Activated CD8-positive, alpha-beta memory T cell treated with anti-CD3 and anti-CD28 coated beads for 48 hours (primary cell): ENCODE data around the gene ITIH2.
"Not testable (repeated sequence)": the region's sequence is repeated elsewhere in the genome, so short reads cannot be mapped to it uniquely, and the experiment has no call there.

Experiments used
- DNase-seq, 3 experiments: peaks; one replicate each; pipeline ENCODE4 v3.0.0-alpha.2; 2020; ENCODE audit warnings: low read depth in 2 of 3, low spot score in 2 of 3

The ITIH2 gene

DNA sequence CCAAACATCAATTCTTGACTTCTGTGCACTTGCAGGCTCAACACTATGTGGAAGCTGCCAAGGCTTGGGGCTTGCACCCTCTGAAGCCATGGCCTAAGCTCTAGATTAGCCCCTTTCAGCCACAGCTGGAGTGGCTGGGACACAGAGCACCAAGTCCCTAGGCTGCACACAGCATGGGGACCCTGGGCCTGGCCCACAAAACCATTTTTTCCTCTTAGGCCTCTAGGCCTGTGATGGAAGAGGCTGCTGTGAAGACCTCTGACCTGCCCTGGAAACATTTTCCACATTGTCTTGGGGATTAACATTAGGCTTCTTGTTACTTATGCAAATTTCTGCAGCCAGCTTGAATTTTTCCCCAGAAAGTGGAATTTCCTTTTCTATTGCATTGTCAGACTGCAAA, 10.7 kb upstream of the ITIH2 start:
- not testable (repeated sequence) for DNase-seq

DNA sequence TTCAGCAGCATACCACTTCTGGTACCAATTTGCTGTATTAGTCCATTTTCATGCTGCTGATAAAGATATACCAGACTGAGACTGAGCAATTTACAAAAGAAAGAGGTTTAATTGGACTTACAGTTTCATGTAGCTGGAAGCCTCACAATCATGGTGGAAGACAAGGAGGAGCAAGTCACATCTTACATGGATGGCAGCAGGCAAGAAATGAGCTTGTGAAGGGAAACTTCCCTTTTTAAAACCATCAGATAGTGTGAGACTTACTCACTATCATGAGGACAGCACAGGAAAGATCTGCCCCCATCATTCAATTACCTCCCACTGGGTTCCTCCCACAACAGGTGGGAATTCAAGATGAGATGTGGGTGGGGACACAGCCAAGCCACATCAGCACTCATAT, 9.9 kb upstream of the ITIH2 start:
- DNase-seq, result not testable (repeated sequence)

DNA sequence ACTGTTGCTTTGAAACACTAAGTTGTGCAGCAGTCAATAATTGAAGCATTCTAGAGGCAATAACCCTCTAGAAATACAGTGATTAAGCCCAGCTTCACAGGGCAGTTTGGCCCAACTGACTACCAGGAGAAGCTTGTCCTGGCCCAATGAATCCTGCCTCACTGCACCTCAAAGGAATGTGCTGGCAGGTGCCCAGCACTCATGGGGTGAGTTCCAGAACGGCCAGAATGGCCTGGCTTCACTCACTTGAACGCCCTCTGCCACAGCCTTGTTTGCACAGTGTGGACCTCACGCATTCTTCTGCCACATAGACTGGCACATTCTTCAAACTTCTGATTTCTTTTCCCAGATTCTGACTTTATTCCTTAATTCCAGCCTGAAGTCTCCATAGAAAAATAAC, 6.6 kb upstream of the ITIH2 start:
- DNase-seq, result no peak

DNA sequence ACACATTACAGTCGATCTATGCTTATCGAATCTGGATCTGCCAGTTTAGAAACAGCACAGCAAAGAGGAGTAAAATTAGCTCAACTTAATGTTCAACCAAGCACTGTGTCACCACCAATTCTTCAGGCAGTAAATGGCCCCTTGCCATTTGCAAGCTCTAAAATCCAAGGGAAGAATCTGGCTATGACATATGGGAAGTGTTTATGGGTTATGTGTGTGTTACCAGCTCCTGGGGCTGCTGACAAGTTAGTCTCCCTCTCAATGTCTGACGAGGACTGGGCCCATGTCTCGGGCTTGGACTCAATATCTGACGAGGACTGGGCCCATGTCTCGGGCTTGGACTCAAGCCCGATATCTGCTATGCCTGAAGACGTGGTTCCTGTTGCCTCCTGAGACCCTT, 5.7 kb upstream of the ITIH2 start:
- DNase-seq, result no peak

DNA sequence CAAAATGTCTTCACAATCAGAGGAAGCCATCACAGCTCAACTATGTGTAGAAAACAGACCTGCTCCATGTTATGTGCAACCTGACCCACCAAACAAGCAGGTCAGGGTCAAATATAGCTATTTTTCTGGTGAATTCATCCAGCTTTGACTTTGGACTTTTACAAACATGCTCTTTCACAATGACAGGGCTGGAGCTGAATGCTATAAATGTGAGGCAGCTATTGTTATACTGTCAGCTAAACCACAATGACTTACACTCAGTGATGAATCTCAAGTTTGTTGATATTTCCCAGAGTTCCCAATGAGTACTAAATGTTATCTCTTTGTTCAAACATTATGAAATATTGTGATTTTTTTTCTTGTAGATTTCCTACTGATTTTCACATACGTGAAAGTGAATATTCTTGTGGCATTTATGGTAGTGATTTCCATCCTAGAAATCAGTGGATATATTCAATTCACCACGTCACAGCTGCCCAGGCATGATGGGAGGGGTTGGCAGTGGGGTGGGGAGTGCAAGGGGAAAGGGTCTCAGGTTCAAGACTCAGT, 2.5 kb upstream of the ITIH2 start:
- DNase-seq, result no peak

DNA sequence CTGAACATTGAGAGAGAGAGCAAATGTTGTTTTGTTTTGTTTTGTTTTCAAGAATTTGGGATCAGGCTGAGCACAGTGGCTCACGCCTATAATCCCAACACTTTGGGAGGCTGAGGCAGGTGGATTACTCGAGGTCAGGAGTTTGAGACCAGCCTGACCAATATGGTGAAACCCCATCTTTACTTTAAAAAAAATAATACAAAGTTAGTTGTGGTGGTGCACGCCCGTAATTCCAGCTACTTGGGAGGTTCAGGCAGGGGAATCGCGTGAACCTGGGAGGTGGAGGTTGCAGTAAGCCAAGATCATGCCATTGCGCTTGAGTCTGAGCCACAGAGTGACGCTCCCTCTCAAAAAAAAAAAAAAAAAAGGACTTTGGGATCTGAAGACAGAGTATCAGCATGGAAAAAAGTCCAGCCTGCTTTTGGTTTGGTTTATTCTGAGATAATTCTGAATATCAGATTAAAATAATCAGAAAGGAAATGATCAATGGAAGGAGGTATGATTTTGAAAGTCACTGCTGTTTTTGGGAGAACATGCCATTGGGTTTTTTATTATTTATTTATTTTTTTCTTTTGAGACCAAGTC, 1.9 kb upstream of the ITIH2 start:
- no peak for DNase-seq

DNA sequence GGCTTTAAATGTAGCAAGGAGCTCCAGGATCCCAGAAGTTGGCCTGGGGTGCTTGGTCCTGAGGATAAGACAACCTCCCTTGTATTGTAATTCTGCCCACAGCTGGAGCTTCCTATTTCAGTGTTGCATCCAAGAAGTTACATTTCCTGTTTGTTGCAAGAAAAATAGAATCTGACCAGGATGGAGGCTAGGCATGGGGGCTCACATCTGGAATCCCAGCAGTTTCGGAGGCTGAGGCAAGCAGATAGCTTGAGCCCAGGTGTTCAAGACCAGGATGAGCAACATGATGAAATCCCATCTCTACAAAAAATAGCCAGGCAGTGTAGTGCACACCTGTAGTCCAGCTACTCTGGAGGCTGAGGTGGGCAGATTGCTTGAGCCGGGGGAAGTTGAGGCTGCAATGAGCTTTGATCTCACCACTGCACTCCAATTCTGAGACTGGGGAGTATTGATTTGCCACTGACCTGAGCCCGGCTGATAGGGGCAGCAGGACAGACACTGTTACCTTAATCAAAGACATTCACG, 766 bp upstream of the ITIH2 start:
- no peak for DNase-seq

DNA sequence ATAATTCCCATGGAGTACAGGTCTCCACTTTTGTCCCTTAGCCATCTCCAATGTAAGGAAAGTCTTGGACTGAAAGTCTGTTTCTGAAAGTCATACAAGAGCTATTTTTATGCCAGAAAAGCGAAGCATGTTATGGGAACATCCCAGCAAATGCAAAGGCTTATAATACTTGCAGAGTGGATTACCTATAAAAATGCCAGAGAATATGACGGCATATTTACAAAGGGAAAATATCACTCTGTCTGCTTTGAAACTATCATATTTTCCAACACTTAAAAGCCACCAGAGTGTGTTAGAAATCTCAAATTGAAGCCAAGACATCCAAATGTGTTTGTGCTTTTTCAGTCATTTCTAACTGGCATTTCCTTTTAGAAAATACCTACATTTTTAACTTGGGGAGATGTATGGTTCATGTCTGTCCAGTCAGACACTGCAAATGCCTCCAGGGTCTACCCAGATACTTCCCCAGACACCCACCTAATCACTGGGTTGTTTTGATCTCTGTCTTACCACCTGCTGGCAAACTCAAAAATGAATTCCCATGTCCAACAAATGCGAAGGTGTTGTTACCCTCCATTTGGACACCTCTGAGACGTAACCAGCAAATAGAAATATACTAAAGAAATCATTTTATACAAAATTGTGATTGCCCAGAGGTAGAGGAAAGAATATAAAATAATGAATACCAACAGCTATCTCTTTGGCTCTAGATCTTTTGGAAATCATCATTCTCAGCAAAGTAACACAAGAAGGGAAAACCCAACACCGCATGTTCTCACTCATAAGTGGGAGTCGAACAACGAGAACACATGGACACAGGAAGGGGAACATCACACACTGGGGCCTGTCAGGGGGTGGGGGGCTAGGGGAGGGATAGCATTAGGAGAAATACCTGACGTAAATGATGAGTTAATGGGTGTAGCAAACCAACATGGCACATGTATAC, 1.2 kb downstream of the ITIH2 start:
- no peak for DNase-seq

DNA sequence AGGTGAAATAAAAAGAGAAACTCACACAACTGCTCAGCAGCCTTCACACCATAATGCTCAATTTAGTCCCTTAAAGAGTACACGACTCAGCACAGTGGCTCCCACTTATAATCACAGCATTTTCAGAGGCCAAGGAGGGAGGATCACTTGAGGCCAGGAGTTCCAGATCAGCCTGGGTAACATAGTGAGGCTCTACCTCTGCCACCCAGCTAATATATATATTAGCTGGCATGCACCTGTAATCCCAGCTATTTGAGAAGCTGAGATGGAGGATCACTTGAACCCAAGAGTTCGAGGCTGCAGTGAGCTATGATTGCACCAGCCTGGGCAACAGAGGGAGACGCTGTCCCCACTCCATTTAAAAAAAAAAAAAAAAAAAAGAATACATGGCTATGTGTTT, 2.2 kb downstream of the ITIH2 start:
- DNase-seq, result no peak

DNA sequence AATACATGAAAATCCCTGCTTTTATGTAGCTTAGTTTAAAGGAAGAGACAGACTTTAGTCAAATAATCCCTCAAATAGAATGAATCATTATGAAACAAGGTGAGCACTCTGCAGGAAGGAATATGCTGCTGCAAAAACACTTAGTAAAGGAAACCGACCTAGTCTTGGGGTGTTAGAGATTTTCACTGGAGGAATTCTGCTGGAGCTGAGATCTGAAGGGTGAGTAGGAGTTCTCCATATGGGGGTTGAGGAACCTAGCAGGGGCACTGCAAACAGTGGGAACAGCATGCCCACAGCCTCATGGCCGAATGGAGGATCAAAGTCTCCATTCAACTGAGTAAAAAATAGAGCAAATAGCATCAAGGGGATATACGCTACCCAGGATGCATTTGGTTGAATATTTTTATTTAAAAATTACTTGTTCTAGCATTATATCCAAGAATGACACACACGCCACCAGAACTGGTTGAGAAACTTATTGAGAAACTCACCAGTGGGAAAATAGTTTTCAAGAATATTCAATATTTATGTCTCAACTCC, 3.5 kb downstream of the ITIH2 start:
- no peak for DNase-seq

DNA sequence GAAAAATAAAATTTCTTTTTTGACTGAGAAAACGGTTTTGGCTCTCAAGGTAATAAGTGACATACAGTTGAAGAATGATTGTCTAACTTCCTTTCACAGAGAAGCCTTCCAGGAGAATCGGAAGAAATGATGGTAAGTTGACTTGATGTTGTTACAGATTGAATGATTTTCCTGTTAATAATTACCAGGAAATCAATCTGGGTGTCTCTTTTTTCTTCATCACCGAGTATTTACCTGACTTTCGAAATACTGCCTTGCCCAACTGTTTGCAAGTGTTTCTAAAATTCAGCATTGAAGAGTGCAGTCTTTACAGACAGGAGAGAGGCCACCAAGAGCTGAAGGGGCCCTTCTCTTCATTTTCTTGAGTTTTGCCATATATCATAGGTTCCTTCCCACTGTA, 4.0 kb downstream of the ITIH2 start:
- DNase-seq, result no peak

DNA sequence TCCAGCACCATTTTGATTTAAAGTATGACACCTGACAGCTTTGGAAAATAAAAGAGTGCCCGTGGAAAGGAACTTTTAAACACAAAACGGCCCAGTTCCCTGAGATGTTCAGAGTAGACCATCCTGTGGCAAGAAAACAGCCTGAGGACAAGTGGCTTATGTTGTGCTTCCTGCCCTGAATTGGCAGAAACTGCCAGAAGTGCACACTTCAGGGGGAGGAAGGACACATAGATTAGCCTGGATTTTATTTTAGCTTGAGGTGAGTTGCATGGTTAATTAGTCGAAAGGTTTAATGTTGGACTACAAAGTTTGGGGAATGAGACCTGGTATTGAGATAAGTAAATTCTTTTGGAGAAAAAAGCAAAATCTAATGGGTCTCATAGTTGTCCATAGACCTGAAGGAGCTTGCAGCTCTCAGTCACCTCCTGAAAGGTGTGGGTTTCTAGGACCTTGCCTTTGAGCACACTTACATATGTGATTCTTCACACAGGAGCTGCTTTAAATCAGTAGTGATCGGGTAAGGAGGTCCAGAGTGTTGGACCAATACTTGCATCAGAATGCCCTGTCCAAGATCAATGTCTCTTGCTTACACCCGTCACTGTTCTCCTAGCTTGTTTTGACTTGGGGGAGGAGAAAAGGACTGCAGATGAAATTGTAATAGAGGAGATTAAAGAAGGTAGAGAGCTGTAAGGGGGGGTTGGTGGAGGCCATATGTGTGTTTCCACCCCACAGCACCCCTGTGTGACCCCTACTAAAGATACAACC, 4.9 kb downstream of the ITIH2 start:
- no peak for DNase-seq

DNA sequence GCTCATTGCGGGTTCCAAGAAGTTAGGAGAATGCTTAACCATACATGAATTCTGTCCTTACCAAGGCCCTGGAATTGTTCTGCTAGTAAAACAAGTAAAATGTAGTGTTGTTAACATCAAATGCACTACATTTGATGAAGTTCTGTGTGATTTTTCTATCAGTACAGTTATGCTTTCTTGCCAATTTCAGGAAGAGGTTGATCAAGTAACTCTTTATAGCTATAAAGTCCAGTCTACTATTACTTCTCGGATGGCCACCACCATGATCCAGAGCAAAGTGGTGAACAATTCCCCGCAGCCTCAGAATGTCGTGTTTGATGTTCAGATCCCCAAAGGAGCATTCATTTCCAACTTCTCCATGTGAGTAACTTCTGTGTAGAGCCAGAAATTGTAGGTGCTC, 5.7 kb downstream of the ITIH2 start:
- DNase-seq, result no peak

DNA sequence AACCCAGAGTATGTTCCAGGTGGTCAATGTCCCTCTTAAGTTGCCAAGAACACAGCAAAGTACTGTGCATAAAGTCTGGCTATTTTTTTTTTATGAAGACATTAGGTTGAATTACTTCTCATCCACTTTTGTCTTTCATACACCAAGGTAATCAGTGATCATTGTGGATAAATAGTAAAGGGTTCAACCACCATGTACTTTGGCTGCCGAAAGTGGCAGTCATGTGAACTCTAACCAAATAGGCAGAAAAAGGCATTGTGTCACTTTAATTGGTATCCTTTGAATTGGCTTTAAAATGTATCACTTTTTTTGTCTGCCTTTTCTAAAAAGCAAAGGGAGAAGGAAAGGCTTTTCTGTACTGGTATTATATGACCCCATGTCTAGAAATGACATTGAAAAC, 7.3 kb downstream of the ITIH2 start:
- no peak for DNase-seq

DNA sequence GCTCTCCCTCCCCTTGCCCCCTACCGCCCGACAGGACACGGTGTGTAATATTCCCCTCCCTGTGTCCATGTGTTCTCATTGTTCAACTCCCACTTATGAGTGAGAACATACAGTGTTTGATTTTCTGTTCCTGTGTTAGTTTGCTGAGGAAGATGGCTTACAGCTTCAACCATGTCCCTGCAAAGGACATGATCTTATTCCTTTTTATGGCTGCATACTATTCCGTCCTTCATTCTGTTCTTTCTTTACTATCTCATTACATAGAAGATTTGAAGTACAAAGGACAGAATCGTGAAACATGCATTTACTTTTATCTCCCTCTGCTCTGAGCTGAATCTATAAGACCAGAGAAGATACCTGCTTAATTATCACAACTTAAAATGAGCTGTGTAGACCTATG, 8.0 kb downstream of the ITIH2 start:
- not testable (repeated sequence) for DNase-seq

DNA sequence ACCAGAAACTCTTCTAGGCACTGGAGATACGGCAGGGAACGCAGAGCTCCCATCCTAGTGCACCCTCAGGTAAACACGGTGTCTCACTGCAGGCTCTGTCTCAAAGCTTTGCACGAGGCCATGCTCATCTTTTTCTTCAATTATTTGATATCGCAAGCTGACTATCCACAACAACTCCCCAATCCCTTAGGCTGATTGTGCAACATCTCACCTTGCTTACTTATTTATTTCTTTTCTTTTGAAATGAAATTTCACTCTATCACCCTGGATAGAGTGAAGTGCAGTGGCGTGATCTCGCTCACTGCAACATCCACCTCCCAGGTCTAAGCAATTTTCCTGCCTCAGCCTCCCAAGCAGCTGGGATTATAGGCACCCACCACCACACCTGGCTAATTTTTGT, 12.4 kb downstream of the ITIH2 start:
- DNase-seq, result no peak

DNA sequence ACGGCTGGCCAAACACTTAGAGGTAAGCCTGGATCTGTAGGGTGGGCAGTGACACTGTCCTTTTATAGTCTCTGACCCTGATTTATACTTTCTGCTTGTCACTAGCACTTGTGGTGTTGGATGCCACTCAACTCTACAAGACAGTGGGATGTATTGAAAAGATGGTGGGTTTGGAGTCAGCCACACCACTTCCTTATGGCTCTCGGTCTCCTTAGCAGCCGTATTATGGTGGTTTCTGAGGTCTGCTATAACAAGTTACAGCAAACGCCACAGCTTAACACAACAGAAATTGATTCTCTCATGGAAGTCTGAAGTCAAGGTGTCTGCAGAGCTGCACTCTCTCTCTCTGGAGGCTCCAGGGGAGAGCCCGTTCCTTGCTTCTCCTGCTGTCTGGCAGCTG, 14.7 kb downstream of the ITIH2 start:
- DNase-seq, result no peak

DNA sequence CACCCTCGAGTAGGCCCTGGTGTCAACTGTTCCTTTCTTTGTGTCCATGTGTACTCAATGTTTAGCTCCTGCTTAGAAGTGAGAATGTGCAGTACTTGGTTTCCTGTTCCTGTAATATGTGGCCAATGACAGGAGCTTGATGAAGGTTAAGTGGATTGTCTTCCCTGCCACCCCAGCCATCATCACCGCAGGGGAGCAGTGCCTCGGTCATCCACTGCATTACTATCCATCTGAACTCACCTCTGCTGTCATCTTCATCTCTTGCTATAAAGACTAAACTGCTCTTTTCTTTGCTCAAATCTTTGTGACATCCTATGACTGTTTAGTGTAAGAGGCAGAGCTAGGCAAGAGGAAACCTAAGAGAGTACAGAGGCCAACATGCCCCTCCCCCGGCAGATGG, 15.6 kb downstream of the ITIH2 start:
- DNase-seq, result no peak

DNA sequence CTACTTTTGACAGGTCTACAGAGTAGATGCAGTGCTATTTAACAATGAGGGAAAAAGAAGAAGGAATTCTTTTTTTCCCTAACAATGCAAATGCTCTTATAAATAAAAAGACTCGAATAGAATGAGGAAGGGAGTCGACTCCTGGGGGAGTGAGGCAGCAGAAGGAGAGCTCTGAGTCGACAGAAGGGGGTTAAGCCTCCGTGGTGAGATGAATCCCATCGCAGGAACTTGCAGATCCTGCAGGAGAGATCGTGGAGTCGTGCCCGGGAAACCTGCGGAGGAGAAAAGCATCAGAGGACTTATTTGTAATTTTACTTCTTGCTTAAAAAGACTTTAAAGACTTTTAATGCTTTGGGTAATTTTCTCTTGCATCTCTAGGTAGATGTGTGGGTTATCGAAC, 17.4 kb downstream of the ITIH2 start:
- no peak for DNase-seq

DNA sequence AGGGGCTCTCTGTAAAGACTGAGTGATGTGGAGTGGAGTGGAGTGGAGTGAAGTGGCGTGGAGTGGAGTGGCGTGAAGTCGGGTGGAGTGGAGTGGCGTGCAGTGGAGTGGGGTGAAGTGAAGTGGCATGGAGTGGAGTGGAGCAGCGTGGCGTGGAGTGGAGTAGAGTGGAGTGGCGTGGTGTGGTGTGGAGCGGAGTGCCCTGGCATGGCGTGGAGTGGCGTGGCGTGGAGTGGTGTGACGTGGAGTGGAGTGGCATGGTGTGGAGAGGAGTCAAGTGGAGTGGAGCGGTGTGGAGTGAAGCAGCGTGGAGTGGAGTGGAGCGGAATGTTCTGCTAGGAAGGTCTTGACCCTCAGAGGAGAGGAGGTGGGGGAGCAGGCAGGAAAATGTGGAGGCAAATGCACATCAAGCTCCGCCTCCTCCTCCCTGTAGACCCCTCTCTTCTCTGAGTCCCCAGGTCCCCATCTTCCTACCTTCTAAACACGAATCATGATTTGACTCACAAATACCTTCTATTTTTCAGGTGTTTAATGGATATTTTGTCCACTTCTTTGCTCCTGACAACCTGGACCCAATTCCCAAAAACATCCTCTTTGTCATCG, 19.9 kb downstream of the ITIH2 start:
- no peak for DNase-seq

DNA sequence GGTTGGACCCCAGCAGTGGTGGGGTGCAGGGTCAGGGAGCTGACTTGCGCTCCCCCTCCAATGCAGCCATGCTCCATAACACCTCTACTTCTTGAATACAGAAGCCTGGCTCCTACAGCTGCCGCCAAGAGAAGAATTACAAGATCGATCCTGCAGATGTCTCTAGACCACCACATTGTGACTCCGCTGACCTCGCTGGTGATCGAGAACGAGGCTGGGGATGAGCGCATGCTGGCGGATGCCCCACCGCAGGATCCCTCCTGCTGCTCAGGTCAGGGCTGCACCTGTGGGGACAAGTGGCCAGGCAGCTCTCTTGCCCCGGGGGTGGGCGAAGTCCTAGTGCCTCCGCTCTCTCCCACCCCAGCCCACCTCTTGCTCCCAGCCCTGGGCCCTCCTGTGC, 31.7 kb downstream of the ITIH2 start:
- no peak for DNase-seq
